Muscle of leg (tissue), 11 donors: ENCODE measurements around the gene OCA2. TPM values are rescaled to one million over a fixed set of nuclear protein-coding genes. Genes with fewer than 3 reads are reported as not detected.
A peak's percentile ranks its signal among the peaks of the same experiment; 100 is the strongest.

Experiments
- DNase-seq: peaks from one replicate; pipeline ENCODE4 v3.0.0; 2013
- H3K27ac ChIP-seq: one replicate; pipeline ENCODE4 v1.5.1; 2013; ENCODE audit warnings: mild to moderate bottlenecking, low read length, control low read depth
- H3K27me3 ChIP-seq: one replicate; pipeline ENCODE4 v1.6.1; 2013; ENCODE audit warnings: low read length; ENCODE audit not compliant: control insufficient read depth, insufficient read depth
- H3K36me3 ChIP-seq: one replicate; pipeline ENCODE4 v1.6.1; 2013; ENCODE audit warnings: low read length; ENCODE audit not compliant: control insufficient read depth, insufficient read depth
- H3K4me1 ChIP-seq: one replicate; pipeline ENCODE4 v1.6.1; 2013; ENCODE audit warnings: low read length; ENCODE audit not compliant: control insufficient read depth, insufficient read depth
- H3K4me3 ChIP-seq: one replicate; pipeline ENCODE4 v1.5.1; 2013; ENCODE audit warnings: low read length, control low read depth
- H3K9me3 ChIP-seq: replicated peaks from 2 replicates; pipeline ENCODE4 v1.6.1; 2013; ENCODE audit warnings: low read depth, low read length; ENCODE audit not compliant: control insufficient read depth
- WGBS: methylation state at CpG from one replicate; pipeline ENCODE4 v1.1.5; 2013; ENCODE audit warnings: missing lambda C conversion rate; ENCODE audit not compliant: insufficient coverage; 5-methylcytosine and 5-hydroxymethylcytosine counted together
- polyA plus RNA-seq, 8 donors: library from polyadenylated mRNA; unstranded; fragments of 120-200 nt; gene quantifications; one replicate each; pipeline versions ENCODE4 v1.2.1 to v1.2.3, GENCODE V29; 2013; ENCODE audit warnings: inconsistent platforms in 1 of 8, low replicate concordance in 1 of 8; ENCODE audit not compliant: insufficient read length in 8 of 8, insufficient read depth in 1 of 8
- total RNA-seq: library from RNA; stranded (reverse); fragments of 120-200 nt; gene quantifications from one replicate; pipeline ENCODE4 v1.2.4, GENCODE V29; 2013

OCA2 gene
- total and polyA plus RNA-seq, 9 donors: 1.9 to 5.3 (median 3.6) TPM

DNA sequence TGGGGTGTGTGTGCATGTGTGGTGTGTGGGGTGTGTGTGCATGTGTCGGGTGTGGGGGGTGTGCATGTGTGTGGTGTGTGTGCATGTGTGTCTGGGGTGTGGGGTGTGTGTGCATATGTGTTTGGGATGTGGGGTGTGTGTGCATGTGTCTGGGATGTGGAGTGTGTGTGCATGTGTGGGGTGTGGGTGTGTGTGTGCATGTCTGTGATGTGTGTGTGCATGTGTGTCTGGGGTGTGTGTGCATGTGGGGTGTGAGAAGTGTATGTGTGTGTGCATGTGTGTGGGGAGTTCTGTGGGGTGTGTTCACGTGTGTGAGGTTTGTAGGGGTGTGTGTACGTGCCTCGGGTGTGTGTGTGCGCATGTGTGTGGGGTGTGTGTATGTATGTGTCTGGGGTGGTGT, 6.7 kb upstream of the OCA2 start:
- WGBS: 88% methylated on average over 5 of the region's 5 CpGs
- H3K4me1 ChIP-seq: peaks cover 18% of the 10 kb centered on the region
- H3K9me3 ChIP-seq: no peaks in the 10 kb centered on the region

DNA sequence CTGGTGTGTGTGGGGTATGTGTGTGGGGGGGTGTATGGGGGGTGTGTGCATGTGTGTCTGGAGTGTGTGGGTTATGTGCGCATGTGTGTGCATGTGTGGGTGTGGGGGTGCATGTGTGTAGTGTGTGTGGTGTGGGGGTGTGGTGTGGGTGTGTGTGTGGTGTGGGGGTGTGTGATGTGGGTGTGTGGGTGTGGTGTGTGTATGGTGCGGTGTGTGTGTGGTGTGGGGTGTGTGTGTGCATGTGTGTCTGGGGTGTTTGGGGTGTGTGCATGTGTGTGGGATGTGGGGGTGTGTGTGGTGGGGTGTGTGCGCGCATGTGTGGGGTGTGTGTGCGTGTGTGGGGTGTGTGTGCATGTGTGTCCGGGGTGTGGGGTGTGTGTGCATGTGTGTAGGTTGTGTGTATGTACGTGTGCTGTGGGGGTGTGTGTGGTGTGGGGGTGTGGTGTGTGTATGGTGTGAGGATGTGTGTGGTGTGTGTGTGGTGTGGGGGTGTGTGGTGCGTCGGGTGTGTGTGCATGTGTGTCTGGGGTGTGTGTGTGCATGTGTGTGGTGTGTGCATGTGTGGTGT, 6.2 kb upstream of the OCA2 start:
- Histone ChIP-seq H3K27me3 (peaks cover 23% of the 10 kb centered on the region), H3K9me3 (no peaks in the 10 kb centered on the region), H3K36me3 (no peaks in the 10 kb centered on the region), H3K27ac (no peak overlapping the region), H3K4me1 (peaks cover 23% of the 10 kb centered on the region), H3K4me3 (no peak overlapping the region)
- 94% methylated on average over 5 of the region's 9 CpGs for WGBS
- no peak for DNase-seq

More for the DNA sequence above, 6.7 kb upstream of the OCA2 start:
- H3K27me3 ChIP-seq: peaks cover 20% of the 10 kb centered on the region
- DNase-seq: no peak
- no peak overlapping the region for H3K27ac ChIP-seq
- no peaks in the 10 kb centered on the region for H3K36me3 ChIP-seq
- no peak overlapping the region for H3K4me3 ChIP-seq

DNA sequence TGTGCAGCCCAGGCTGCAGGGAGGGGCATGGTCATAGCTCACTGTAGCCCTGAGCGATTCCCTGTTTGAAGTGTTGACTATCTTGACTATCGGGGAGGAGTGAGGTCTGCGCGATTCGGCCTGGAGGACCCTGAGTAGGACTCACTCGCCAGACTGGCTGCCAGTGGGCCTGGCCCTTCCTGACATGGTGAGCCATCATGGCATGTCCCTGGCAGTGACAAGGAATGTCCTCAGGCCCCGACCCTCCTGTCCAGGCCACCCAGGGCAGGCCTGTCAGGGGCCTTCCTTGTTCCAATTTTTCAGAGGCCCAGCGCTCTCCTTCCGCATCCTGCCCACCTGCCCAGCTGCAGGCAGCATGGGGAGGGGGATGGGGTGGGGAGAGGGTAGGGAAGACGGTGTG, 5.2 kb upstream of the OCA2 start:
- Histone ChIP-seq H3K27ac (no peak overlapping the region), H3K4me1 (peaks cover 26% of the 10 kb centered on the region), H3K4me3 (no peak overlapping the region), H3K27me3 (peaks cover 26% of the 10 kb centered on the region), H3K36me3 (no peaks in the 10 kb centered on the region), H3K9me3 (no peaks in the 10 kb centered on the region)
- no peak for DNase-seq
- 79% methylated on average over 10 of the region's 10 CpGs for WGBS

DNA sequence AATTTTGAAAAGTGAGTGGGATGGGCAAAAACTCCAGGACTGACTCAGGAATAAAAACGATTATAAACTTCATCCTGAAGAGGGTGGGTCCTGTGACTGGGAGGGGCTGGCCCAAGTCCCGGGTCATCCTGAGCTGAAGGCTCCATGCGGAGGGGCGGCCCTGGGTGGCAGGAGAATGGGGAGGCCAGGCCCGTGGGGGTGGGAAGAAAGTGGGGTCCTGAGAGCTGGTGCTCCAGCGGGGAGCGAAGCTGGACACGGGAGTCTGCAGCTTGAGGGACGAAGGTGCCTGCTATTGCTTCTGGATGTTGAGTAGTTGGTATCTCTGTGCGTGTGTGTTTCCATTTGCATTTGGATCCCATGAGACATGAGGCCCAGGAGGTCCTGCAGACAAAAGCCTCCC, 4.7 kb upstream of the OCA2 start:
- H3K4me1 ChIP-seq: peaks cover 30% of the 10 kb centered on the region
- DNase-seq: no peak
- H3K4me3 ChIP-seq: no peak overlapping the region
- no peak overlapping the region for H3K27ac ChIP-seq
- no peaks in the 10 kb centered on the region for H3K36me3 ChIP-seq
- H3K27me3 ChIP-seq: peaks cover 29% of the 10 kb centered on the region
- WGBS: 78% methylated on average over 10 of the region's 10 CpGs
- H3K9me3 ChIP-seq: no peaks in the 10 kb centered on the region

DNA sequence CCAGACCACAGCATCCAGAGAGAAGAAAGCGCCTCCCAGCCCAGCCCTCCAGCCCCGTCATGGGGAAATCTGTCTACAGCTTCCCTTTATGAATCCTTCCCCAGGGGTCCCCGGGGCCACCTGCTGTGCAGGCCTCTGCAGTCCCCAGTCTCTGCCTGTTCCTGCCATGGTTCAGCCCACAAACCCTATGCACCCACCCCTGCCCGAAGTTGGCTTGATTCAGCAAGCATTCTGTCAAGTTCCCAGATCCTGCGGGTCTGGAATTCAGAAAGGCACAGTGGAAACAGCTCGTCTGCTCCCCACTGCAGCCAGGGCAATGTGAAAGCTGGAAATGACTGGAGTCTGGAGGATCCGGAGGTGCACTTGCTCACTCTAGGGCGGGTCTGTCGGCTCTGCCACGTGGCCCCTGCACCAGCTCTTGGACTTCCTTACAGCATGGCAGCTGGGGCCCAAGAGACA, 2.9 kb upstream of the OCA2 start:
- H3K4me1 ChIP-seq: peaks cover 39% of the 10 kb centered on the region
- H3K27ac ChIP-seq: no peak overlapping the region
- DNase-seq: no peak
- WGBS: 67% methylated on average over 8 of the region's 10 CpGs
- peaks cover 44% of the 10 kb centered on the region for H3K27me3 ChIP-seq
- H3K4me3 ChIP-seq: no peak overlapping the region
- no peaks in the 10 kb centered on the region for H3K36me3 ChIP-seq
- H3K9me3 ChIP-seq: no peaks in the 10 kb centered on the region

DNA sequence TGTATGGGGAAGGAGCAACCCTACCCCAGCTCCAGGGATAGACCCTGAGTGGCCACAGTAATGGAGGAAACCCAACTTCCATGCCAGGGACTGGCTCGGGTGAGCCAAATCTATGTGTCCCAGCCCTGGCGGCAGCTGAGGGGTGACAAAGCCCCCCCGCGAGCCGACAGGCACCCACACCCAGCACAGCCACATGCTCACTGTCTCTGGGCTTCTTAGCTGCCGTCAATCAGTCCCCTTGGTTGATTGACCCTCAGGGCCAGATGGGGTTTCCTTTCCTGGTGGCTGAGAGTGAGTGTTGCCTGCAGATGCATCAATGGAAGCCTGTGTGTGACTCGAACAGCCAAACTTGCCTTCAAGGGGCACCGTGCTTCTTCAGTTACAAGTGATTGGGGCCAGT, 2.1 kb upstream of the OCA2 start:
- no peaks in the 10 kb centered on the region for H3K36me3 ChIP-seq
- DNase-seq: no peak
- H3K9me3 ChIP-seq: no peaks in the 10 kb centered on the region
- WGBS: 77% methylated on average over 7 of the region's 8 CpGs
- H3K27me3 ChIP-seq: peaks cover 46% of the 10 kb centered on the region
- no peak overlapping the region for H3K4me3 ChIP-seq
- H3K27ac ChIP-seq: no peak overlapping the region
- H3K4me1 ChIP-seq: peaks cover 42% of the 10 kb centered on the region

DNA sequence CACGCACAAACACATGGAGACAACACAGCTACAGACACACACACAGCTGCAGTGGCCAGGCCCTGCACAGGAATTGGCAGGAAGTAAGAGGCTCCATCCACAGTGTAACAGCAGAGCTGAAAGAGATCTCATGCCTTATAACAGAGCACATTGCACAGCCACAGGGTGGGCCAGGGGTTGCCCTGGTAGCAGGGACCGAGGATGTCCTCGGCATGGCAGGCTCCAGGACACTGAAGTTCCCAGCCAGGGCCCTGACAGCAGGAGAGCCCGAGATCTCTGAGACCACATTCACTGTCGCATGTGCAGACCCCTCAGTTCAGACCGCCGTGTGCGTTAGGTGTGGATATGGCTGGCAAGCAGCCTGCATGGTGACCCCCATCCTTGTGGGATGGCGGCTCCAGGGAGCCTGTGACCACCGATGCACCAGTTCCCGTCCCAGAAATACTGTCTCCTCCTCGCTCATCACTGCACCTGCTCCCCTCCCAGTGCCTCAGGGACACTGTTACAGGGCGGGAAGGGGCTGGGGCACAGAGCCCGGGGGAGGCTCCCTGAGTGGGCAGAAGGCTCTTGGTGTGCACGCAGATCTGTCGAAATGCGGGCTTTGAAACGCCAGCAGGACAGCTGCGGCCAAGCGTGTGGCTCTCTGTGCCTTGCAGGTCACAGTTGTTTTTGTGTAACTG, 1.5 kb upstream of the OCA2 start:
- no peak overlapping the region for H3K27ac ChIP-seq
- peaks cover 48% of the 10 kb centered on the region for H3K27me3 ChIP-seq
- no peak for DNase-seq
- H3K4me1 ChIP-seq: peaks cover 47% of the 10 kb centered on the region
- no peaks in the 10 kb centered on the region for H3K9me3 ChIP-seq
- H3K4me3 ChIP-seq: no peak overlapping the region
- no peaks in the 10 kb centered on the region for H3K36me3 ChIP-seq
- WGBS: 82% methylated on average over 11 of the region's 20 CpGs

DNA sequence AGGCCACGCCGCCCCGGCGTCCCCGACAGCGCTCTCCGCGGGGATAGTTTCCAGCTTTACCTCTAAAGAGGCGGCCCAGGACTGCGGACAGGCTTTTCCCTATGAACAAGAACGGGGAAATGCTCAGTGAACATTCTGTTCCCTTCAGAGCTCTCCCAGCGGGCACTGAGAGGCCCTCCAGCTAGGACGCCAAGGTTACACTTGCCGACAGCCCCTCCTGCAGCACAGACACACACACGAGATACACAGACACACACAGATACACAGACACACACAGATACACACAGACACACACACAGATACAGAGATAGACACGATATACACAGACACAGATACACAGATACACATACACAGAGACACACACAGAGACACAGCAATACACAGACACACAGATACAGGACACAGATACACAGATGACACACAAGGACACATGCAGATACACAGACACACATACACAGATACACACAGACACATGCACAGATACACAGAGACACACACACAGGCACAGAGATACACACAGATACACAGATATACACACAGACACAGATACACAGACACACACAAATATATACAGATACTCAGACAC, 533 bp upstream of the OCA2 start:
- H3K9me3 ChIP-seq: no peaks in the 10 kb centered on the region
- H3K4me1 ChIP-seq: peaks cover 52% of the 10 kb centered on the region
- H3K27me3 ChIP-seq: peaks cover 58% of the 10 kb centered on the region
- 10% methylated on average over 16 of the region's 16 CpGs for WGBS
- DNase-seq: no peak
- no peak overlapping the region for H3K27ac ChIP-seq
- H3K4me3 ChIP-seq: no peak overlapping the region
- H3K36me3 ChIP-seq: no peaks in the 10 kb centered on the region

DNA sequence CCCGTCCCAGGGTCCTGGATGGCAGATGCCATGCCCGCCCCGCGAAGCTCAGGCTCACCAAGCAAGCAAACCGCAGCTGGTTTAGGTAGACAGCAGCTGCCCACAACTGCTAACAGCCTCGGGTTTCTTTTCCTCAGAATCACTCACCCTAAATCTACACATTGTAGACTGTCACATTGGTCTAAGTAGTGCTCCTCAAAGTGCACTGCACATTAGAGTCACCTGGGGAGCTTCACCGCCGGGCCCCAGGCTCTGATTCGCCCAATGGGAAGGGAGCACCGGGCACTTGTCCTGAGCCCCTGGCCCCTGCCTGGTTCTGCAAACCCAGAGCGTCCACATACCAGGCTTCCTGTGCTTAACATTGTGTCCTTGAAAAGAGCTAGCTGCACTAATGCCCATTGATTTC, 752 bp downstream of the OCA2 start:
- Histone ChIP-seq H3K4me1 (peaks cover 57% of the 10 kb centered on the region), H3K36me3 (no peaks in the 10 kb centered on the region), H3K4me3 (no peak overlapping the region), H3K27me3 (peaks cover 70% of the 10 kb centered on the region), H3K27ac (peak overlapping the region; percentile 51), H3K9me3 (no peaks in the 10 kb centered on the region)
- WGBS: 50% methylated on average over 11 of the region's 11 CpGs
- no peak for DNase-seq

DNA sequence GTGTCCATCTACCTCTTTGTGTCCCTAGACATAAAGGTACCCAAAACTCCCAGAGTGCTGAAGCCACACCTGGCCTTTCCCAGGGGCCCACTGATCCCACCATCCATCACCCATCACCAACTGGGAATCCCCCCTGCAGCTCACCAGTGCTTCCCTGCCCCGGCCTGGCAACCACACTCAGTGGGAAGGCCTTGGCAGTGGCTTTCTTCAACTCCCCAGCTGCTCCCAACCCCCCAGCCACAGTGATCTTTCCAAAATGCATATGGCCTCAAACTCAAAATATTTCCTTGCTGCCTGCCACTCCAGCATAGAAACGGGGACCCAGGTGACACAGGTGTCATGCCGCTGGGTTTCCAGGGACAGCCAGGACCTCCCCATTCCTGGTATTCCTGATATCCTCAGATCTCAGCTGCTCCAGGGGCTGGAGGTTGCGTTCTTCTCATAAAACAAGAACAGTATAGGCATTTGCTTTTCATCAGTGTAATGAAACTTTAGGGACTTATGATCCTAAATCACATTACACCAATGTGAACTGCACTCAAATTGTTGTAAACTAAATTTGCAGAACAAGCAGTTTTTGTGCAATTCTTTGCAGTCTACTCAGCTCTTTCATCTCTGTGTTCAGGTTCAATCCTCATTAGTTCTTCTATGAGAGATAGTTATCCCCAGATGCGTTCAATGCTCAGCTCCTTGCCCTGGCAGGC, 1.3 kb downstream of the OCA2 start:
- Histone ChIP-seq H3K9me3 (no peaks in the 10 kb centered on the region), H3K4me1 (peaks cover 57% of the 10 kb centered on the region), H3K27ac (no peak overlapping the region), H3K27me3 (peaks cover 74% of the 10 kb centered on the region), H3K36me3 (no peaks in the 10 kb centered on the region), H3K4me3 (no peak overlapping the region)
- DNase-seq: no peak
- WGBS: 65% methylated on average over 4 of the region's 5 CpGs
